NCI-H748 (cell line): ENCODE data around the gene RIMS3.
"Not testable (repeated sequence)": the region's sequence is repeated elsewhere in the genome, so short reads cannot be mapped to it uniquely, and the experiment has no call there.

Experiments
- DNase-seq: peaks from one replicate; lab custom pipeline; 2025; ENCODE audit not compliant: unreplicated experiment; lab: John Stamatoyannopoulos, UW

RIMS3 gene

GRCh38 chr1:40594187-40594531 lies 71.3 kb downstream of the RIMS3 start:
- peak; percentile 57 for DNase-seq

- DNase-seq: no peak
Observed at GRCh38 chr1:40593449-40594186, 71.9 kb downstream of the RIMS3 start.

DNA sequence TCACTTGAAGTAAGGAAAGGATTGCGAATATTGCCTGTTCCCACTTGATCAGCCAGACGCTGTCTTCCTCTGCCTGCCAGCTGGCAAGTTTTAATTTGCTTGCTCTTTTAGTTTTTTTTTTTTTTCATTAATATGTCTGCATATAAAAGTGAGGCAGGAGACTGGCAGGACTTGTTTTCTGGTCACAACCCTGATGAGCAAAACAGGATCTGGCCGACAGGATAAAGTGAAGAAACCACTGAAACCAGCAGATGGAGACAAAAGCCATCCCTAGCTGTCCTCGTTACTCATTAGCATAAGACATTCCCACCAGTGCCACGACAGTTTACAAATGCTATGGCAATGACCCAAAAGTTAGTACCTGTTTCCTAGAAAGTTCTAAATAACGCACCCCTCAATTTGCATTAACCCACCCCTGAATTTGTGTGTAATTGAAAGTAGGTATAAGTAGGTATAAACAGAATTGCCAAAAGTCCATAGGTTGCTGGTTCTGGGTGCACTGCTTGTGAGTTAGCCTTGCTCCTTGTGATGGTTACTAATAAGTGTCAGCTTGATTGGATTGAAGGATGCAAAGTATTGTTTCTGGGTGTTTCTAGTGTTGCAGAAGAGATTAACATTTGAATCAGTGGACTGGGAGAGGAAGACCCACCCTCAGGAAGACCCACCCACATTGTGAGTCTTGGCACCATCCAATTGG lies 73.2 kb downstream of the RIMS3 start:
- DNase-seq: peak; percentile 90

GRCh38 chr1:40588586-40588985 lies 76.9 kb downstream of the RIMS3 start:
- no peak for DNase-seq

GRCh38 chr1:40583980-40584379 lies 81.5 kb downstream of the RIMS3 start:
- no peak for DNase-seq

DNA sequence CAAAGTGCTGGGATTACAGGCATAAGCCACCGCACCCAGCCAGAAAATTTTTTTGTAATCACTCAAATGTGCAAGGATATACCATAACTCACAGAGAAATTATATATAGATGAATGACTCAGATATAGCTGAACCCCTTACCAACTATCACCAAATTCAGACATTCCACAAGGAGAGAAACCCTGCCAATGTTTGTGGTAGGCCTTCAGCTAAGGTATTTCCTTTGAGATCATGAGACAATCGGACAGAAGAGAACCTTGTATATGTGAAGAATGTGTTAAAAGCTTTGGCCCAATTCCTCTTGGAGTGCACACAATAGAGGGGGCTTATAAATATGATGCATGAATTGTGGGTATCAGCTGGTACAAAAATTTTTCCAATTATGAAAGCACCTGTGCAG lies 83.4 kb downstream of the RIMS3 start:
- DNase-seq: no peak

GRCh38 chr1:40575336-40575735 lies 90.1 kb downstream of the RIMS3 start:
- no peak for DNase-seq

DNA sequence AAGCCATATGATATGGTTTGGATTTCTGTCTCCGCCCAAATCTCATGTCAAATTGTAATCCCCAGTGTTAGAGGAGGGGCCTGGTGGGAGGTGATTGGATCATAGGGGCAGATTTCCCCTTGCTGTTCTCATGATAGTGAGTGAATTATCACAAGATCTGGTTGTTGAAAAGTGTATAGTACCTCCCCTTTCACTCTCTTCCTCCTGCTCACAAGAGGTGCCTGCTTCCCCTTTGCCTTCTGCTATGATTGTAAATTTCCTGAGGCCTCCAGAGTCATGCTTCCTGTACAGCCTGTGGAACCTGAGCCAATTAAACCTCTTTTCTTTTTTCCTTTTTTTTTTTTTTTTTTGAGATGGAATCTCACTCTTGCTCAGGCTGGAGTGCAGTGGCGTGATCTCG lies 90.7 kb downstream of the RIMS3 start:
- not testable (repeated sequence) for DNase-seq
